ENCODE measurements around the gene FAM110A.

- no peak for TF ChIP-seq CTCF (conservative IDR thresholded peaks at IDR 0.05; ENCODE audit: low read length)
- TF ChIP-seq EZH2phosphoT487 (IDR thresholded peaks at IDR 0.05; ENCODE audit: borderline replicate concordance) = no peak
Observed at GRCh38 chr20:871436-871835, 37.9 kb downstream of the FAM110A start.
